ENCODE data around the gene WDFY4. TPM values are rescaled to one million over a fixed set of nuclear protein-coding genes. Genes with fewer than 3 reads are reported as not detected.

WDFY4 gene
- total and polyA plus RNA-seq, 4 donors = 0.57 to 7.1 (median 2.0) TPM

- TF ChIP-seq HNF4A (conservative IDR thresholded peaks at IDR 0.05) (no peak), ZBTB33 (IDR thresholded peaks at IDR 0.05) (no peak), SP1 (IDR thresholded peaks at IDR 0.05) (no peak), REST (IDR thresholded peaks at IDR 0.05) (no peak), FOXA1 (IDR thresholded peaks at IDR 0.05) (no peak), RXRA (IDR thresholded peaks at IDR 0.05) (no peak), RAD21 (IDR thresholded peaks at IDR 0.05) (no peak)
- DNase-seq (ENCODE audit: low spot score) = no peak
- WGBS = 94% methylated on average over 16 of the region's 16 CpGs
- Histone ChIP-seq H3K9ac (ENCODE audit: low read depth in 1 of 2, low read length in 2 of 2) (no peak overlapping the region), H3K27ac (ENCODE audit: low read depth in 1 of 2, low read length in 2 of 2) (no peak overlapping the region), H3K36me3 (ENCODE audit: control insufficient read depth in 4 of 4, insufficient read depth in 3 of 4, low read depth in 1 of 4, low read length in 3 of 4) (no peaks in the 10 kb centered on the region), H3K9me3 (ENCODE audit: control insufficient read depth in 4 of 4, low read length in 3 of 4) (no peaks in the 10 kb centered on the region), H3K4me1 (ENCODE audit: control insufficient read depth in 4 of 4, insufficient read depth in 4 of 4, low read length in 3 of 4) (no peaks in the 10 kb centered on the region), H3K4me3 (ENCODE audit: low read depth in 1 of 3, low read length in 3 of 3) (no peak overlapping the region), H3K27me3 (ENCODE audit: control insufficient read depth in 4 of 4, insufficient read depth in 4 of 4, low read length in 3 of 4) (no peaks in the 10 kb centered on the region)
Measured at GRCh38 chr10:48957361-48958151, 272.9 kb downstream of the WDFY4 start.

GRCh38 chr10:48958598-48959190 is 274.0 kb downstream of the WDFY4 start:
- H3K9me3 ChIP-seq (ENCODE audit: control insufficient read depth in 4 of 4, low read length in 3 of 4) = no peaks in the 10 kb centered on the region
- H3K4me1 ChIP-seq (ENCODE audit: control insufficient read depth in 4 of 4, insufficient read depth in 4 of 4, low read length in 3 of 4) = no peaks in the 10 kb centered on the region
- H3K4me3 ChIP-seq (ENCODE audit: low read depth in 1 of 3, low read length in 3 of 3) = no peak overlapping the region
- WGBS = 88% methylated on average over 1 of the region's 1 CpG
- H3K36me3 ChIP-seq (ENCODE audit: control insufficient read depth in 4 of 4, insufficient read depth in 3 of 4, low read depth in 1 of 4, low read length in 3 of 4) = no peaks in the 10 kb centered on the region
- H3K27me3 ChIP-seq (ENCODE audit: control insufficient read depth in 4 of 4, insufficient read depth in 4 of 4, low read length in 3 of 4) = no peaks in the 10 kb centered on the region
- no peak for TF ChIP-seq REST (IDR thresholded peaks at IDR 0.05)
- TF ChIP-seq ATF3 (IDR thresholded peaks at IDR 0.05) = no peak
- TF ChIP-seq JUND (IDR thresholded peaks at IDR 0.05) = no peak
- TF ChIP-seq RAD21 (IDR thresholded peaks at IDR 0.05) = no peak
- no peak for TF ChIP-seq RXRA (IDR thresholded peaks at IDR 0.05)
- TF ChIP-seq YY1 (IDR thresholded peaks at IDR 0.05) = no peak
- TF ChIP-seq SP1 (IDR thresholded peaks at IDR 0.05) = no peak
- TF ChIP-seq GABPA (IDR thresholded peaks at IDR 0.05 in 1 of 2, conservative IDR thresholded peaks at IDR 0.05 in 1 of 2) = no peak
- TF ChIP-seq MAX (IDR thresholded peaks at IDR 0.05) = no peak
- TF ChIP-seq NR2F2 (IDR thresholded peaks at IDR 0.05) = no peak
- TF ChIP-seq HNF4A (conservative IDR thresholded peaks at IDR 0.05) = no peak
- TF ChIP-seq HNF4G (IDR thresholded peaks at IDR 0.05) = no peak
- no peak overlapping the region for H3K27ac ChIP-seq (ENCODE audit: low read depth in 1 of 2, low read length in 2 of 2)
- no peak overlapping the region for H3K9ac ChIP-seq (ENCODE audit: low read depth in 1 of 2, low read length in 2 of 2)
- no peak for DNase-seq (ENCODE audit: low spot score)

Data from liver (tissue), 9 donors.